ENCODE data around the gene KCND2. TPM values are rescaled to one million over a fixed set of nuclear protein-coding genes. Genes with fewer than 3 reads are reported as not detected.

KCND2 gene
- total RNA-seq, 1 experiment from 2014 or later, result 0.33 TPM

- no peaks in the 10 kb centered on the region for H3K79me2 ChIP-seq (ENCODE audit: low read length)
- DNase-seq (no peak), ATAC-seq (no peak)
- no peaks in the 10 kb centered on the region for H3K4me1 ChIP-seq (ENCODE audit: insufficient read depth, low read length)
- no peak overlapping the region for H3K4me3 ChIP-seq (ENCODE audit: low read length)
- H4K20me1 ChIP-seq (ENCODE audit: low read length), result no peaks in the 10 kb centered on the region
- no peak overlapping the region for H3K9ac ChIP-seq (ENCODE audit: low read length)
- H3K27me3 ChIP-seq (ENCODE audit: low read length), result no peaks in the 10 kb centered on the region
- H3K4me2 ChIP-seq (ENCODE audit: low read length), result no peak overlapping the region
- no peak overlapping the region for H3K27ac ChIP-seq (ENCODE audit: low read length)
- CTCF ChIA-PET, result no interaction called here
- POLR2A ChIA-PET (ENCODE audit: unreplicated experiment), result no interaction called here
- H3F3A ChIP-seq (ENCODE audit: low read length, unreplicated experiment), result no peaks in the 10 kb centered on the region
- H3K9me3 ChIP-seq (ENCODE audit: low read length), result no peaks in the 10 kb centered on the region
- no peaks in the 10 kb centered on the region for H3K9me2 ChIP-seq (replicated peaks; ENCODE audit: low read length)
- BruUV-seq (replicated peaks), result no TSS peak
- H3K36me3 ChIP-seq (ENCODE audit: low read depth, low read length), result no peaks in the 10 kb centered on the region
- TF ChIP-seq EZH2phosphoT487 (IDR thresholded peaks at IDR 0.05; ENCODE audit: borderline replicate concordance, low read length), result no peak
- no peak for TF ChIP-seq CTCF (conservative IDR thresholded peaks at IDR 0.05; ENCODE audit: low read depth, low read length)
- TF ChIP-seq EZH2 (IDR thresholded peaks at IDR 0.05; ENCODE audit: low read length, unreplicated experiment), result no peak
- H2AFZ ChIP-seq (ENCODE audit: low read length), result no peak overlapping the region
- intact Hi-C loops (cut with micrococcal nuclease), result no loop called here
Measured at GRCh38 chr7:120611975-120612374, 339.0 kb downstream of the KCND2 start.

- Histone ChIP-seq H3K4me3 (ENCODE audit: low read length) (no peak overlapping the region), H3K36me3 (ENCODE audit: low read depth, low read length) (no peaks in the 10 kb centered on the region), H3K9ac (ENCODE audit: low read length) (no peak overlapping the region), H3F3A (ENCODE audit: low read length, unreplicated experiment) (no peaks in the 10 kb centered on the region), H3K27ac (ENCODE audit: low read length) (no peak overlapping the region), H3K4me1 (ENCODE audit: insufficient read depth, low read length) (no peaks in the 10 kb centered on the region), H3K27me3 (ENCODE audit: low read length) (no peaks in the 10 kb centered on the region), H4K20me1 (ENCODE audit: low read length) (no peaks in the 10 kb centered on the region), H2AFZ (ENCODE audit: low read length) (no peak overlapping the region), H3K9me2 (replicated peaks; ENCODE audit: low read length) (no peaks in the 10 kb centered on the region), H3K4me2 (ENCODE audit: low read length) (no peak overlapping the region), H3K79me2 (ENCODE audit: low read length) (no peaks in the 10 kb centered on the region), H3K9me3 (ENCODE audit: low read length) (no peaks in the 10 kb centered on the region)
- CTCF ChIA-PET, result no interaction called here
- intact Hi-C loops (cut with micrococcal nuclease), result no loop called here
- BruUV-seq (replicated peaks), result no TSS peak
- no peak for DNase-seq
- TF ChIP-seq CTCF (conservative IDR thresholded peaks at IDR 0.05; ENCODE audit: low read depth, low read length), result no peak
- TF ChIP-seq EZH2 (IDR thresholded peaks at IDR 0.05; ENCODE audit: low read length, unreplicated experiment), result no peak
- TF ChIP-seq EZH2phosphoT487 (IDR thresholded peaks at IDR 0.05; ENCODE audit: borderline replicate concordance, low read length), result no peak
- ATAC-seq, result no peak
- POLR2A ChIA-PET (ENCODE audit: unreplicated experiment), result interaction anchor here (0.6 kb wide), 1 partner anchor 11 kb away, joined by 4 read pairs; no protein-coding TSS in a partner anchor
Measured at GRCh38 chr7:120615703-120616102, 342.7 kb downstream of the KCND2 start.

- TF ChIP-seq EZH2phosphoT487 (IDR thresholded peaks at IDR 0.05; ENCODE audit: borderline replicate concordance, low read length) (no peak), CTCF (conservative IDR thresholded peaks at IDR 0.05; ENCODE audit: low read depth, low read length) (no peak), EZH2 (IDR thresholded peaks at IDR 0.05; ENCODE audit: low read length, unreplicated experiment) (no peak)
- no peak overlapping the region for H3K4me3 ChIP-seq (ENCODE audit: low read length)
- no peaks in the 10 kb centered on the region for H3K27me3 ChIP-seq (ENCODE audit: low read length)
- no peaks in the 10 kb centered on the region for H3F3A ChIP-seq (ENCODE audit: low read length, unreplicated experiment)
- CTCF ChIA-PET, result no interaction called here
- no peak overlapping the region for H2AFZ ChIP-seq (ENCODE audit: low read length)
- no peak overlapping the region for H3K4me2 ChIP-seq (ENCODE audit: low read length)
- H3K79me2 ChIP-seq (ENCODE audit: low read length), result no peaks in the 10 kb centered on the region
- intact Hi-C loops (cut with micrococcal nuclease), result no loop called here
- BruUV-seq (replicated peaks), result no TSS peak
- ATAC-seq, result no peak
- no peaks in the 10 kb centered on the region for H3K9me2 ChIP-seq (replicated peaks; ENCODE audit: low read length)
- POLR2A ChIA-PET (ENCODE audit: unreplicated experiment), result no interaction called here
- H3K9ac ChIP-seq (ENCODE audit: low read length), result no peak overlapping the region
- no peak for DNase-seq
- no peaks in the 10 kb centered on the region for H3K36me3 ChIP-seq (ENCODE audit: low read depth, low read length)
- no peak overlapping the region for H3K27ac ChIP-seq (ENCODE audit: low read length)
- H4K20me1 ChIP-seq (ENCODE audit: low read length), result no peaks in the 10 kb centered on the region
- H3K4me1 ChIP-seq (ENCODE audit: insufficient read depth, low read length), result no peaks in the 10 kb centered on the region
- no peaks in the 10 kb centered on the region for H3K9me3 ChIP-seq (ENCODE audit: low read length)
Measured at GRCh38 chr7:120617275-120617674, 344.3 kb downstream of the KCND2 start.

Measured in PC-3 (cell line).